Motor neuron (in vitro differentiated cells): ENCODE data around the gene KLF4. TPM values are rescaled to one million over a fixed set of nuclear protein-coding genes. Genes with fewer than 3 reads are reported as not detected.

Experiments used
- ATAC-seq, 8 experiments: fragments of 200-7000 bp; cut with Tn5 transposase; replicated peaks in 6 of 8; 2 replicates each; pipeline ENCODE4 v1.8.0; 2021; ENCODE audit warnings: mild to moderate bottlenecking in 8 of 8, moderate library complexity in 8 of 8
- H3K27ac ChIP-seq, 2 donors: fragments of 250-450 bp; sonication (Bioruptor Pico); 2 replicates each; pipeline ENCODE4 v1.9.0; 2021; ENCODE audit warnings: antibody characterized with exemption in 2 of 2, mild to moderate bottlenecking in 2 of 2, moderate library complexity in 1 of 2
- H3K4me1 ChIP-seq, 2 donors: fragments of 250-450 bp; sonication (Bioruptor Pico); replicated peaks in 1 of 2; 2 replicates each; pipeline ENCODE4 v1.6.1; 2021; ENCODE audit warnings: antibody characterized with exemption in 2 of 2, mild to moderate bottlenecking in 2 of 2, moderate library complexity in 1 of 2
- H3K4me3 ChIP-seq, 5 donors: fragments of 250-450 bp; sonication (Bioruptor Pico); 2 replicates each; pipeline ENCODE4 v1.9.0; 2021; ENCODE audit warnings: antibody characterized with exemption in 5 of 5, mild to moderate bottlenecking in 5 of 5, moderate library complexity in 4 of 5
- WGBS, 10 experiments: fragments of 450-650 bp; shearing (Covaris generic); methylation state at CpG; one replicate each; pipeline ENCODE4 v1.0.0; 2022; 5-methylcytosine and 5-hydroxymethylcytosine counted together
- in situ Hi-C, 9 experiments: fragments of 400-800 bp; cut with MboI; loops; one replicate each; pipeline ENCODE4 v1.15.0; 2021; ENCODE audit warnings: low sequenced_read_pairs in 9 of 9, low pct_unique_long_range_greater_than_20kb in 2 of 9; ENCODE audit not compliant: unreplicated experiment in 9 of 9
- total RNA-seq, 8 experiments: library from RNA; unstranded; fragments of 300-600 nt; gene quantifications; 2 replicates each; pipeline versions ENCODE4 v1.2.3 to v1.2.4, GENCODE V29; 2022

The KLF4 gene
- total RNA-seq, 8 experiments from 2014 or later, result 0.29 to 285 (median 10.0) TPM

DNA sequence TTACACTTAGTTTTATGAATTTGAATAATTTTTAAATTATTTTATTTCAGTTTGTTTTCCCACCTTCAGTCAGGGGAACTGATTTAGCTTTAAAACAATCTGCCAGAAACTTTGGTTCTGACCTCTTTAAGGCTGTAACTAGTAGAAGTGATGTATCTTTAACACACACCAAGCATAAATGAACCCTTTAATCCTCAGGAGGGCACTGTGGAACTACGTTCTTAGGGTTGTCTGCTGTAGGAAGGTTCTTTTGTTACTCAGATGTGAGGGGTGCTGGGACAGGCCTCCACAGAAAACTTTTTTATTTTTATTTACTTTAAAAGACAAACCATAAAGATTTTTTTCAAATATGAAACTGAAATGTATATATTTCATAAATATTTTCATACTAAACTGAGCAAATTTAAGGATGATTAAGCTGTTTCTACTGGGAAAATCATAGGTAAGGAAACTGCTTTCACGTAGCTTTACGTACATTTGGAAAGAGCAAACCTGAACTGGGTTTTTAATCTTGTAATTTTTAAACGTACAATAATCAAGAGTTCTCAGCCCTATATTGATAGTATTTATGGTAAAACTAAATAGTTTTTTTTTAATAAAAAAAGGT lies 5.3 kb downstream of the KLF4 start:
- peaks cover 0 to 3% of the 10 kb centered on the region in 2 donors for H3K4me1 ChIP-seq
- H3K27ac ChIP-seq, result no peak overlapping the region
- H3K4me3 ChIP-seq, result no peak overlapping the region
- 17 to 69% (median 55%) methylated on average over 1 to 4 of the region's 4 CpGs for WGBS, 10 experiments
- peak in 7 of 8 experiments; percentile 6 to 36 (median 32) for ATAC-seq
- in situ Hi-C loops, result loop anchor here in 1 of 9 experiments (25.0 kb wide), 1 partner anchor 1078 kb away; no protein-coding TSS in a partner anchor

DNA sequence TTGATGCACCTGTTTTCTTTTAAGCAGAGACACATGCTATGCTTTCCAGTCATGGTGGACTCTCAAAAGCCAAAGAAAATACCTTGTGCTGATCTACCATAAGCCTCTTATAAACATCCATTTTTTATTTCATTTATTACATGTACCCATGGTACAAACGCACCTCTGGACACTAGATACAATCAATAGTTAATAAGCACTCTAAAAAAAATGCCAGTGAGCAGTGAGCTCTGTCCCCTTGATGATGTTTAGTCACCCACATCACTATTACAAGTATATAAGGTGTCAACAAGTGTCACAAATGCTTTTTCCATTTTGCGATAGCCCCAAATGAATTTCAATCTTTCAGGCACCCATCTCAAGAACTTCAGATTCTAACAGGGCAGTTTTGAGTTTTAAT lies 5.9 kb downstream of the KLF4 start:
- Histone ChIP-seq H3K27ac (no peak overlapping the region), H3K4me1 (peaks cover 0 to 3% of the 10 kb centered on the region in 2 donors), H3K4me3 (no peak overlapping the region)
- ATAC-seq, result no peak
- 5 to 63% (median 35%) methylated on average over 1 to 2 of the region's 2 CpGs; no CpG with 5 or more reads in 3 of the 10 experiments for WGBS, 10 experiments
- in situ Hi-C loops, result loop anchor here in 1 of 9 experiments (25.0 kb wide), 1 partner anchor 1079 kb away; no protein-coding TSS in a partner anchor

DNA sequence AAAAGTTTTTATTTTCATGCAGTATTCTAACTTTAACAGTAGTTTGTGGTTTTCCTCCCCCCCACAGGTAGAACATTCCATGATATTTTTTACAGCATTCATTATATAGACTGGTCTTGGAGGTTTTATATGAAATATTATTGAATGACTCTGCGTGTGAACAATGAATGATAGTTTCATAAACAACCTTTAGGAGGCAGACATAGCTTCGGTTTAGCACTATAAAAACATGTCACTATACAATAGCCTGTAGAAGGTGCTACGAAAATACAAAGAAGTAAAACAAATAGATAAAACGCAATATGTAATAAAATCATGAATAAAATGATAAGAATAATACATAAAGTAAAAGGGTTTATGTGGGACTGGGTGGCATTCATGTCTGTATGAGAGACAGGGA lies 8.5 kb downstream of the KLF4 start:
- H3K4me3 ChIP-seq, result no peak overlapping the region
- in situ Hi-C loops, result loop anchor here in 1 of 9 experiments (25.0 kb wide), 1 partner anchor 1081 kb away; no protein-coding TSS in a partner anchor
- no peaks in the 10 kb centered on the region for H3K4me1 ChIP-seq
- no peak overlapping the region for H3K27ac ChIP-seq
- ATAC-seq, result peak in 3 of 8 experiments; percentile 11 to 22 (median 13)
- 4 to 95% (median 83%) methylated on average over 3 to 4 of the region's 4 CpGs for WGBS, 10 experiments

DNA sequence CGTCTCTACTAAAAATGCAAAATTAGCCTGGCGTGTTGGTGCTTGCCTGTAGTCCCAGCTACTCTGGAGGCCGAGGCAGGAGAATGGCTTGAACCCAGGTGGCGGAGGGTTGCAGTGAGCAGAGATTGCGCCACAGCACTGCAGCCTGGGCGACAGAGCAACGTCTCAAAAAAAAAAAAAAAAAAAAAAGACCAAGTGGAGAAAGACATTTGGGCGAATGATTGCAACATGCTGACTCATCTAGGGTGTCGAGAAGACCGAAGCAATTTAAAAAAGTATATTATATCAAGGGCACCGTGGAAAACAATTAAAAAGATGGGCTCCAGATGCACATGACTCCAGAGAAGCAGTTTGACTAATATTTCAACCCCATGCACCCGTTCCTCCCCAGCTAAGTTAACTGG lies 9.2 kb downstream of the KLF4 start:
- in situ Hi-C loops, result loop anchor here in 1 of 9 experiments (25.0 kb wide), 1 partner anchor 1082 kb away; no protein-coding TSS in a partner anchor
- WGBS, 10 experiments, result 0 to 83% (median 60%) methylated on average over 1 to 10 of the region's 12 CpGs; no CpG with 5 or more reads in 1 of the 10 experiments

DNA sequence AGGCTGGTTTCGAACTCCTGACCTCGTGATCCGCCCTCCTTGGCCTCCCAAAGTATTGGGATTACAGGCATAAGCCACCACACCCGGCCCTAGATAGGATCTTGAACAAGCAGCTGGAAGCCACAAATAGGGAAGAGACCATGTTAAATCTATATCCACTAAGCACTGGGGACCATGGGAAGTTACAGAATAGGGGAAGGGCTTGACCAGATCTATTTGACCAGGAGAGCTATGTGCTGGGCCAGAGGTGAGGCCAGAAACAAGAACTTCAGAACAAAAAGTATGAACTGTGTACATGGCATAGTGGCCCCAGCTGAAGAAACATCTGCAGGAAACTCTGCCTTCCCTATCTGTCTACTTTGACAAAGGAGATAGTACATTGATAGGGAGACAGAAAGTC lies 10.8 kb downstream of the KLF4 start:
- ATAC-seq, result no peak
- Histone ChIP-seq H3K4me3 (no peak overlapping the region), H3K27ac (no peak overlapping the region), H3K4me1 (no peaks in the 10 kb centered on the region)
- in situ Hi-C loops, result loop anchor here in 3 of 9 experiments (10.0 to 25.0 kb wide), 2 partner anchors 1083 to 1086 kb away; no protein-coding TSS in a partner anchor
- WGBS, 10 experiments, result 60 to 100% (median 100%) methylated on average over 1 to 3 of the region's 4 CpGs; no CpG with 5 or more reads in 4 of the 10 experiments

More for the DNA sequence above, 9.2 kb downstream of the KLF4 start:
- Histone ChIP-seq H3K4me1 (no peaks in the 10 kb centered on the region), H3K27ac (no peak overlapping the region), H3K4me3 (no peak overlapping the region)
- ATAC-seq, result peak in 5 of 8 experiments; percentile 5 to 51 (median 32)

DNA sequence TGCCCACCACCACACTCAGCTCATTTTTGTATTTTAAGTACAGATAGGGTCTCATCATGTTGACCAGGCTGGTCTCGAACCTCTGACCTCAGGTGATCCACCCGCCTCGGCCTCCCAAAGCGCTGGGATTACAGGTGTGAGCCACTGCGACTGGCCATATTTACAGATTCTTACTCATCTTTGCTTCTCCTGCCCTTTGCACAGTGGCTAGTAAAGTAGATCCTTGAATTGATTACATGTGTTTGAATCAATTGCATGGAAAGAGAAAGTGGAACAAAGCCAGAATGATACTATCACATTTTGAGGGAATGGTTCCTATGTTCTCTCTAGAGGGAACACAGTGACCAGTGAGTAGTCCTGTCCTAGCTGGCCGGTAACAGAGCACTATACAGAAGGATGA lies 15.4 kb downstream of the KLF4 start:
- no peaks in the 10 kb centered on the region for H3K4me1 ChIP-seq
- no peak for ATAC-seq
- 22 to 100% (median 89%) methylated on average over 1 to 5 of the region's 6 CpGs; no CpG with 5 or more reads in 2 of the 10 experiments for WGBS, 10 experiments
- in situ Hi-C loops, result loop anchor here in 8 of 9 experiments (10.0 to 25.0 kb wide), 4 partner anchors 788 to 1288 kb away; no protein-coding TSS in a partner anchor
- no peak overlapping the region for H3K27ac ChIP-seq
- no peak overlapping the region for H3K4me3 ChIP-seq

DNA sequence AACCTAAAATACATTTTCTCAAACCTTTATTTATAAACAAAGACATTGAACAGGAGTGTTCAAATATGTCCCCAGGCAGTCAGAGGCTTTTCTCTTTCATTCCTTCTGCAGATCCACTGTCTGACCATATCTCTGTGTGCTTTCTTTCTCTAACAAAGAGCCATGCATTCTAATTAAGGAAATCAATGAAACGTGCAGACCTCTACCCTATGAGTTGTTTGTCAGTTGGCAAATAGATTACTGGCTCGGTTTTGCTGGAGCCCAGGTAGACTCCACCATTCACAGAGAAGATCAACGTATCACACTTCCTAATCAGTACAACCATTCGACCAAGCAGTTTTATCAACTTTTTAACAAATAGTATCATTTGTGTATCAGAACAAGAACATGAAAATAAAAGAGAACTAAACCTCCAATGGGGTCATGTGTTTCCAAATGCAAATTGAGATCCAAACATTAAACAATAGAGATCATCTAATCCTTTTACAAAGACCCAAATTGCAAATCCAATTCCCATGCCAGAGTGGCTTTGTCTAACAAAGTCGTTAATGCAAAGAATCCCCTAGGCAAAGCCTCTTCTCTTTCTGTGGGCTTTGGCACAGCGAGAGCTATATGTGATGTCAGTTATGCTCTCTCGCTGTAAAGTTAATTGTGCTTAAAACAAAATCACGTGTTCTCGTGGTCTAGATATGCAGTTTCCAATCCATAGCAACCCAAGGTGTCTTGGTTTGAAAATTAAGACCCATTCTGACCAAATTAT lies 16.8 kb downstream of the KLF4 start:
- 17 to 58% (median 44%) methylated on average over 2 to 9 of the region's 9 CpGs for WGBS, 10 experiments
- ATAC-seq, result peak in 1 of 8 experiments; percentile 30

DNA sequence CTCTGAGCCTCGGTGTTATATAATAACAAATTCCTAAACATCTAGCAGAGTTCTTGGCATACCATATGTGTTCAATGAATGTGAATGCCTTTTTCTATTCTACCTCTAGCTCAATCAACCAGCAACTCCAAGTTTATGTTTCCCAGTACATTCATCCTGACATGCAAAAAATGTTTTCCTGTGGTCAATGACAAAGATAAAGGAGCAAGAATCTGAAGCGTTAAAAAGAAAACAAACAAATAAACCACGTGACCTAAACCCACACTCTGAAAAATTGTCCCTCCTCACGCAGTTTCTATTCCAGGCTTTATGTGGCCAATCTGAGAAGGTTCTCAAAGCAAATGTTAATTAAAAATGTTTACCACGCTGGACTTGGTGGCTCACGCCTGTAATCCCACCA lies 18.0 kb downstream of the KLF4 start:
- no peak for ATAC-seq
- in situ Hi-C loops, result loop anchor here in 8 of 9 experiments (10.0 to 25.0 kb wide), 4 partner anchors 791 to 1291 kb away; no protein-coding TSS in a partner anchor

More for the DNA sequence above, 16.8 kb downstream of the KLF4 start:
- no peak overlapping the region for H3K27ac ChIP-seq
- no peak overlapping the region for H3K4me3 ChIP-seq
- in situ Hi-C loops, result loop anchor here in 8 of 9 experiments (10.0 to 25.0 kb wide), 4 partner anchors 790 to 1290 kb away; no protein-coding TSS in a partner anchor
- H3K4me1 ChIP-seq, result no peaks in the 10 kb centered on the region

DNA sequence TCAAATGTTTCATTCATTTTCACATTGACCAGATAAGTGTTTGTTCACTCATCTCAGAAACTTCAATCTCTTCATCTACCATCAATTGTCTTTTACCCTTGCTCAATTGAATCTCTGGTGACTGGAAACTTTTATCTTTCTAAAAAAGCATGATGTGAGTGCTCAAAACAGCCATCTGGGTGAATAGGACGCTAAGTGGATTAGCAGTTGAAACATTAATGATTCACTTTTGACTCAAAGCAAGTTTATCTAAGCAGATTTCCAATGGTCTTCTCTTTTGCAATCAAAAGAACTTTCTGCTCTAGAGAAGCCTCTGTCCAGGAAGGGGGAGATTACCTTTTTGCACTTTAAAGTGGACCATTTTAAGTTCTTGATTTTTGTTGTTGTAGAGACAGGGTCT lies 22.2 kb downstream of the KLF4 start:
- in situ Hi-C loops, result loop anchor here in 6 of 9 experiments (25.0 kb wide), 3 partner anchors 795 to 1295 kb away; no protein-coding TSS in a partner anchor
- no peak overlapping the region for H3K4me3 ChIP-seq
- H3K4me1 ChIP-seq, result no peaks in the 10 kb centered on the region
- no peak for ATAC-seq
- H3K27ac ChIP-seq, result no peak overlapping the region
- 33 to 83% (median 50%) methylated on average over 1 of the region's 1 CpG; no CpG with 5 or more reads in 1 of the 10 experiments for WGBS, 10 experiments

More for the DNA sequence above, 18.0 kb downstream of the KLF4 start:
- no peak overlapping the region for H3K27ac ChIP-seq
- H3K4me3 ChIP-seq, result no peak overlapping the region
- no peaks in the 10 kb centered on the region for H3K4me1 ChIP-seq
- 63 to 100% (median 91%) methylated on average over 2 to 6 of the region's 6 CpGs; no CpG with 5 or more reads in 1 of the 10 experiments for WGBS, 10 experiments

DNA sequence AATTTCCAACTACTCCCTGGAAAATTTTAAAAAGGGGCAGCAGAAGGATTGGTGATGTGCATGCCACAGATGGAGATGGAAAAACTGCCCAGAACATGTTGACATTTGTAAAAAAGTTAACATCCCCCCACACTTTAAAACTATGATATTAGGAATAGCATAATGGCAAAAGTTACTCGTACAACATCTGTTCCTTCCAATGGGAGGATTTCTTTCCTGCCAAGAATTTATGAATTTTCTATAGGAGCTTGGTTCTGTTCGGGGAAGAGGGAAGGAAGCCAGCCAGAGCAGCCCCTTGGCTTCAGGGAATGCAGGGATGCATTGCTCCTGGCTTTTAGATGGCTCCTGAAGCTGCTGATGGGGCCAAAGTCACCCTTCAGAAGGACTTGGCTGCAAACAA lies 22.7 kb downstream of the KLF4 start:
- no peak overlapping the region for H3K27ac ChIP-seq
- H3K4me1 ChIP-seq, result no peaks in the 10 kb centered on the region
- no peak overlapping the region for H3K4me3 ChIP-seq
- WGBS, 10 experiments, result 0 to 78% (median 33%) methylated on average over 1 to 2 of the region's 2 CpGs; no CpG with 5 or more reads in 2 of the 10 experiments
- ATAC-seq, result no peak
- in situ Hi-C loops, result loop anchor here in 6 of 9 experiments (25.0 kb wide), 3 partner anchors 795 to 1295 kb away; no protein-coding TSS in a partner anchor

DNA sequence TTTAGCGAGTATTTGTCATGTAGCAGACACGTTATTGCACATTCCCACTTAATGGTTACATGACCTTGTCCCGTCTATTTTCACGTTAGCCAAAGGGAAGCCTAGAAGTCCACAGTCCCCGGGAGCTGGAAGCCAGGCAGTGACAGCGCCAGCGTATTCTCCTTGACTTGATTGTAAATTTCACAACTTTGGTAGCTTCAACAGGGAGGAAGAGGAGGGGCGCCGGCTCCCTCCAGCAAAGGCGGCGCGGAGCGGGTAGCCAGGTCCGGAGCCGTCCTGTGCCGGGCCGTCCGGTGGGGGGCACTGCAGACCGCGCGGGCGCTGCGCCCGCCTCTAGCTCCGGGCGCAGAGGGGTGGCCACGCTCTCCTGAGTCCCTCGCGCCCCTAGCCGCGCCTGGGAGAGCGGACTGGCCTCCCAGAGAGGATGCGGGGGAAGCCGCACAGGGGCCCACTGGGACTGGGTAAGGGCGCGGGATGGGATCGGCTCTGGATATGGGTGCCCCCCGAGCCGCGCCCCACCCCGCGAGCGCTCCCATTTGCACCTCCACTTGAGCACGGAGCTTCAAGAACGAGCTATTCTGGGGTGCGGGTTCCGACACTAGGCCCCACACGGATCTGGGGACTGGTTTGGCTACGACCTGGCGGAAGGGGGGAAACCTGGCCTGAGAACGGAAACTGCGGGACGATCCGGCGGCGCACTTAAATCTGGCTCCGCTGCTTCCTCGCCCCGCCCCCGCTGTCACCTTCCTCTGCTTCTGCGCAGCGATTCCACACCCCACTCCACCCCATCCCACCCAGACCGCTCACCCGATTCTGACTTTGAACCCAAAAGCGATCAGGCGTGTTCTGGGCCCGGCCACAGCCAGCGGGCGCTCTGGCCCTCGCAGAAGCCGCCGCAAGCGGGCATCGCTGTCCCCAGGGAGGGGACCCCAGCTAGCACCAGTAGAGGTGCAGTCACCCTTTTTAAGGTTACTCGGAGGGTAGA lies 23.8 kb downstream of the KLF4 start:
- ATAC-seq, result peak; percentile 97 to 99 (median 99)
- Histone ChIP-seq H3K4me3 (peak overlapping the region; percentile 49 to 56 (median 53)), H3K27ac (no peak overlapping the region), H3K4me1 (no peaks in the 10 kb centered on the region)
- in situ Hi-C loops, result loop anchor here in 6 of 9 experiments (25.0 kb wide), 3 partner anchors 797 to 1297 kb away; no protein-coding TSS in a partner anchor
- WGBS, 10 experiments, result 0 to 9% (median 6%) methylated on average over 4 to 20 of the region's 75 CpGs; no CpG with 5 or more reads in 2 of the 10 experiments

DNA sequence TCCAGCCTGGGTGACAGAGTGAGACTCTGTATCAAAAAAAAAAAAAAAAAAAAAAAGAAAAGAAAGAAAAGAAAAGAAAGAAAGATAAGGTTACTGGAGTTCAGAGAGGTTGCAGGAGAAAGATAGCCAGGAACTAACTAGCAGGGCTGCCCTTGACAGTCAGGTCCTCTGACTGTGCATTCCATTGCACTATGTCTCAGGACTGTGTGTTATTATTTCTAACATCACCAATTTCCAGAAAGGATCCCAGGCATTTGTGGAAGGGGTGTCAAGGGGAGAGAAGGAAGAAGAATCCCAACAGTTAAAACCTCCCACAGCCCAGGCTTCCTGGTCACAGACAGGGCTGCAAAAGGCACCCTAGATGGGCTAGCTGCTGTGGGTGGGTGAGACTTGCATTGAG lies 25.1 kb downstream of the KLF4 start:
- no peak overlapping the region for H3K27ac ChIP-seq
- H3K4me3 ChIP-seq, result no peak overlapping the region
- in situ Hi-C loops, result loop anchor here in 6 of 9 experiments (25.0 kb wide), 3 partner anchors 798 to 1298 kb away; no protein-coding TSS in a partner anchor
- ATAC-seq, result no peak
- H3K4me1 ChIP-seq, result no peaks in the 10 kb centered on the region
